HL-60 (cell line): ENCODE results near the gene TBC1D22A.

ENCODE experiments used
- DNase-seq, 2 experiments: peaks; one replicate each; pipeline ENCODE4 v3.0.0-alpha.2; 2010 to 2020; ENCODE audit warnings: low read depth in 1 of 2, low spot score in 1 of 2
- H3K27ac ChIP-seq: fragments of 250-450 bp; sonication (Bioruptor Pico); replicated peaks from 2 replicates; pipeline ENCODE4 v1.5.1; 2020; ENCODE audit warnings: mild to moderate bottlenecking, moderate library complexity
- H3K27me3 ChIP-seq: fragments of 250-450 bp; sonication (Bioruptor Pico); 2 replicates; pipeline ENCODE4 v1.5.1; 2021; ENCODE audit warnings: mild to moderate bottlenecking, moderate library complexity; ENCODE audit not compliant: insufficient read depth, poor library complexity, severe bottlenecking
- H3K4me3 ChIP-seq: replicated peaks from 2 replicates; pipeline ENCODE4 v1.5.1; 2011; ENCODE audit warnings: mild to moderate bottlenecking, control low read depth, low read length; ENCODE audit not compliant: insufficient read depth
- CTCF ChIP-seq: IDR thresholded peaks from one replicate; pipeline ENCODE4 v1.5.1; 2011; ENCODE audit warnings: low read length, control low read depth, inconsistent platforms; ENCODE audit not compliant: insufficient read depth
- GABPA ChIP-seq: IDR thresholded peaks from 2 replicates; pipeline ENCODE4 v1.6.1; 2012; ENCODE audit warnings: low read depth
- POLR2AphosphoS5 ChIP-seq: IDR thresholded peaks from 2 replicates; pipeline ENCODE4 v1.6.1; 2012; ENCODE audit warnings: low read depth
- REST ChIP-seq: IDR thresholded peaks from 2 replicates; pipeline ENCODE4 v1.6.1; 2012; ENCODE audit warnings: low read depth; ENCODE audit not compliant: insufficient replicate concordance
- SPI1 ChIP-seq: IDR thresholded peaks from 2 replicates; pipeline ENCODE4 v1.6.1; 2012; ENCODE audit warnings: low read depth, mild to moderate bottlenecking, borderline replicate concordance

Gene TBC1D22A

GRCh38 chr22:46902998-46903916 lies 140.8 kb downstream of the TBC1D22A start:
- TF ChIP-seq REST (no peak), GABPA (no peak), CTCF (no peak), SPI1 (no peak), POLR2AphosphoS5 (no peak)
- no peak for DNase-seq
- H3K27ac ChIP-seq, result no peak overlapping the region
- H3K4me3 ChIP-seq, result no peak overlapping the region
- no peaks in the 10 kb centered on the region for H3K27me3 ChIP-seq

- TF ChIP-seq CTCF (no peak), GABPA (no peak), REST (no peak), POLR2AphosphoS5 (no peak), SPI1 (no peak)
- Histone ChIP-seq H3K4me3 (no peak overlapping the region), H3K27me3 (no peaks in the 10 kb centered on the region), H3K27ac (no peak overlapping the region)
- no peak for DNase-seq
Observed at GRCh38 chr22:46905415-46905814, 143.0 kb downstream of the TBC1D22A start.

GRCh38 chr22:46905834-46906233 lies 143.4 kb downstream of the TBC1D22A start:
- TF ChIP-seq GABPA, result no peak
- no peak for TF ChIP-seq CTCF
- no peak for TF ChIP-seq POLR2AphosphoS5
- no peak for TF ChIP-seq REST
- no peak for TF ChIP-seq SPI1
- H3K4me3 ChIP-seq, result no peak overlapping the region
- no peak overlapping the region for H3K27ac ChIP-seq
- DNase-seq, result no peak
- no peaks in the 10 kb centered on the region for H3K27me3 ChIP-seq
